Keratinocyte (primary cell): ENCODE measurements around the gene CS. TPM values are rescaled to one million over a fixed set of nuclear protein-coding genes. Genes with fewer than 3 reads are reported as not detected.

ENCODE experiments used
- DNase-seq: peaks from one replicate; pipeline ENCODE4 v3.0.0-alpha.2; 2011; ENCODE audit warnings: low read depth, missing footprints, low spot score
- FAIRE-seq: peaks from 2 replicates; lab custom pipeline; 2011; peaks lifted over from hg19 to GRCh38; lab: Jason Lieb, UNC
- H2AFZ ChIP-seq: 2 replicates; pipeline ENCODE4 v1.6.0; 2012; ENCODE audit warnings: low read length, control low read depth, inconsistent platforms; ENCODE audit not compliant: control insufficient read depth
- H3K27ac ChIP-seq: 2 replicates; pipeline ENCODE4 v1.5.1; 2011; ENCODE audit warnings: low read length; ENCODE audit not compliant: control insufficient read depth, insufficient read depth
- H3K27me3 ChIP-seq: 3 replicates; pipeline ENCODE4 v1.6.0; 2011; ENCODE audit warnings: low read length; ENCODE audit not compliant: control insufficient read depth, insufficient read depth; ENCODE audit errors: extremely low read depth
- H3K36me3 ChIP-seq, 2 experiments: 2 replicates in 1 of 2; 3 replicates in 1 of 2; pipeline ENCODE4 v1.5.1; 2011; ENCODE audit warnings: low read length in 2 of 2, mild to moderate bottlenecking in 1 of 2; ENCODE audit not compliant: control insufficient read depth in 2 of 2, insufficient read depth in 2 of 2; ENCODE audit errors: extremely low read depth in 1 of 2
- H3K4me1 ChIP-seq: 3 replicates; pipeline ENCODE4 v1.5.1; 2011; ENCODE audit warnings: low read length; ENCODE audit not compliant: control insufficient read depth, insufficient read depth; ENCODE audit errors: extremely low read depth
- H3K4me2 ChIP-seq: 3 replicates; pipeline ENCODE4 v1.6.0; 2011; ENCODE audit warnings: low read depth, low read length; ENCODE audit not compliant: control insufficient read depth, insufficient read depth; ENCODE audit errors: extremely low read depth
- H3K4me3 ChIP-seq, 3 experiments: fragments of 200-600 bp in 1 of 3; sonication (generic) in 1 of 3; 2 replicates in 2 of 3; 3 replicates in 1 of 3; pipeline ENCODE4 v1.5.1; 2011 to 2016; ENCODE audit warnings: low read length in 3 of 3, mild to moderate bottlenecking in 3 of 3, control low read depth in 2 of 3, inconsistent platforms in 1 of 3, low read depth in 1 of 3, mixed read lengths in 1 of 3, mixed run types in 1 of 3, moderate library complexity in 1 of 3; ENCODE audit not compliant: control insufficient read depth in 2 of 3, insufficient read depth in 2 of 3; ENCODE audit errors: extremely low read depth in 1 of 3
- H3K79me2 ChIP-seq: 2 replicates; pipeline ENCODE4 v1.6.0; 2012; ENCODE audit warnings: low read length; ENCODE audit not compliant: control insufficient read depth, insufficient read depth
- H3K9ac ChIP-seq: 3 replicates; pipeline ENCODE4 v1.6.0; 2011; ENCODE audit warnings: low read length; ENCODE audit not compliant: control insufficient read depth, insufficient read depth; ENCODE audit errors: extremely low read depth
- H3K9me1 ChIP-seq: 3 replicates; pipeline ENCODE4 v1.6.0; 2011; ENCODE audit warnings: low read length; ENCODE audit not compliant: control insufficient read depth, insufficient read depth; ENCODE audit errors: extremely low read depth
- H3K9me3 ChIP-seq: 2 replicates; pipeline ENCODE4 v1.5.1; 2012; ENCODE audit warnings: low read depth, low read length; ENCODE audit not compliant: control insufficient read depth
- H4K20me1 ChIP-seq: 3 replicates; pipeline ENCODE4 v1.6.0; 2011; ENCODE audit warnings: low read length; ENCODE audit not compliant: control insufficient read depth, insufficient read depth; ENCODE audit errors: extremely low read depth
- CTCF ChIP-seq, 3 experiments: IDR thresholded peaks in 1 of 3; conservative IDR thresholded peaks in 1 of 3; optimal IDR thresholded peaks in 1 of 3; 2 replicates in 2 of 3; 3 replicates in 1 of 3; pipeline versions ENCODE3 to v1.5.1; 2011; ENCODE audit warnings: low read length in 3 of 3, mild to moderate bottlenecking in 3 of 3, moderate library complexity in 2 of 3, control low read depth in 1 of 3, inconsistent platforms in 1 of 3; ENCODE audit not compliant: insufficient read depth in 2 of 3; ENCODE audit errors: extremely low read depth in 1 of 3
- EZH2 ChIP-seq: IDR thresholded peaks from one replicate; pipeline ENCODE4 v1.6.1; 2012; ENCODE audit warnings: inconsistent platforms, mild to moderate bottlenecking, low read length, moderate library complexity
- dilution Hi-C: fragments of 300-500 bp; cut with MboI; formaldehyde crosslinking; loops from one replicate; pipeline ENCODE4 v1.7.0; 2020; ENCODE audit warnings: low sequenced_read_pairs; ENCODE audit not compliant: extremely low pct_ligation_motif_present
- polyA plus RNA-seq, 5 experiments: library from polyadenylated mRNA; depleted of rRNA in 3 of 5; stranded (reverse) in 3 of 5; stranded (forward) in 1 of 5; unstranded in 1 of 5; fragments of >200 nt; gene quantifications; 1 replicate in 1 of 5; 2 replicates in 3 of 5; 3 replicates in 1 of 5; pipeline versions ENCODE4 v1.2.1 to v1.2.3, GENCODE V29; 2011 to 2012; ENCODE audit warnings: missing spikeins in 2 of 5, low read depth in 1 of 5, low replicate concordance in 1 of 5

Gene CS
- polyA plus RNA-seq, 1 donor (not counting 4 experiments of a cell fraction or from before 2014, with no cell fraction given) = 105 TPM

- H3K4me2 ChIP-seq = no peak overlapping the region
- dilution Hi-C loops = no loop called here
- no peaks in the 10 kb centered on the region for H3K9me1 ChIP-seq
- no peak overlapping the region for H3K4me3 ChIP-seq
- no peak for DNase-seq
- peaks cover 3% of the 10 kb centered on the region for H3K79me2 ChIP-seq
- H3K9ac ChIP-seq = no peak overlapping the region
- TF ChIP-seq CTCF (optimal IDR thresholded peaks at IDR 0.05 in 1 of 3, IDR thresholded peaks at IDR 0.05 in 1 of 3, conservative IDR thresholded peaks at IDR 0.05 in 1 of 3; ENCODE audit: extremely low read depth in 1 of 3, insufficient read depth in 2 of 3, low read length in 3 of 3) = no peak
- no peak for TF ChIP-seq EZH2
- H3K36me3 ChIP-seq = peaks cover 50 to 61% of the 10 kb centered on the region in 2 experiments
- H3K27ac ChIP-seq = no peak overlapping the region
- H4K20me1 ChIP-seq = peaks cover 3% of the 10 kb centered on the region
- H3K9me3 ChIP-seq = no peaks in the 10 kb centered on the region
- no peak for FAIRE-seq
- no peaks in the 10 kb centered on the region for H3K27me3 ChIP-seq
- no peaks in the 10 kb centered on the region for H3K4me1 ChIP-seq
- H2AFZ ChIP-seq = no peak overlapping the region
Observed at GRCh38 chr12:56244494-56244893, 55.6 kb downstream of the CS start.

- Histone ChIP-seq H3K4me3 (no peak overlapping the region), H3K36me3 (peaks cover 45 to 62% of the 10 kb centered on the region in 2 experiments), H3K9me1 (no peaks in the 10 kb centered on the region)
Observed at GRCh38 chr12:56243731-56244181, 56.4 kb downstream of the CS start.

More at GRCh38 chr12:56243731-56244181, 56.4 kb downstream of the CS start:
- dilution Hi-C loops = no loop called here
- H3K9me3 ChIP-seq = no peaks in the 10 kb centered on the region
- no peak overlapping the region for H2AFZ ChIP-seq
- peaks cover 1% of the 10 kb centered on the region for H3K79me2 ChIP-seq
- H3K27ac ChIP-seq = no peak overlapping the region
- peaks cover 3% of the 10 kb centered on the region for H4K20me1 ChIP-seq
- no peak overlapping the region for H3K4me2 ChIP-seq
- H3K27me3 ChIP-seq = no peaks in the 10 kb centered on the region
- no peak overlapping the region for H3K9ac ChIP-seq
- FAIRE-seq (no peak), DNase-seq (no peak)
- TF ChIP-seq CTCF (optimal IDR thresholded peaks at IDR 0.05 in 1 of 3, IDR thresholded peaks at IDR 0.05 in 1 of 3, conservative IDR thresholded peaks at IDR 0.05 in 1 of 3; ENCODE audit: extremely low read depth in 1 of 3, insufficient read depth in 2 of 3, low read length in 3 of 3) = no peak
- no peak for TF ChIP-seq EZH2
- H3K4me1 ChIP-seq = no peaks in the 10 kb centered on the region
